GM03348 (cell line): Measurements from ENCODE around the gene FOXP1.

ENCODE experiments used
- DNase-seq: peaks from one replicate; pipeline ENCODE4 v3.0.0; 2012; ENCODE audit warnings: low spot score

Gene FOXP1

DNA sequence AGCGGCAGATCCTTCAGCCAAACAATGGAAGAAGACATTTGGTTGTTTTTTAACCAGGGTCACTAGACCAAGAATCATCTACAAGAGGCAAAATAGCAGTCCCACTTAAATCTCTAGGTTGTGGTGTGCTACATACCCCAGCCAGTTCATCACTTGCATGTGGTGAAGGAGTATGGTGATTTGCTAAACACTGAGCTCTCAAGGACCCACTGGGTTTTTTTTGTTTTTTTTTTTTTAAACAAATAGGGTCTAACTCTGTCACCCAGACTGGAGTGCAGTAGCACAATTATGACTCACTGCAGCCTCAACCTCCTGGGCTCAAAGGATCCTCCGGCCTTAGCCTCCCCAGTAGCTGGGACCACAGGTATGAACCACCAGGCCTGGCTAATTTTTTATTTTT, 508.0 kb downstream of the FOXP1 start:
- no peak for DNase-seq

DNA sequence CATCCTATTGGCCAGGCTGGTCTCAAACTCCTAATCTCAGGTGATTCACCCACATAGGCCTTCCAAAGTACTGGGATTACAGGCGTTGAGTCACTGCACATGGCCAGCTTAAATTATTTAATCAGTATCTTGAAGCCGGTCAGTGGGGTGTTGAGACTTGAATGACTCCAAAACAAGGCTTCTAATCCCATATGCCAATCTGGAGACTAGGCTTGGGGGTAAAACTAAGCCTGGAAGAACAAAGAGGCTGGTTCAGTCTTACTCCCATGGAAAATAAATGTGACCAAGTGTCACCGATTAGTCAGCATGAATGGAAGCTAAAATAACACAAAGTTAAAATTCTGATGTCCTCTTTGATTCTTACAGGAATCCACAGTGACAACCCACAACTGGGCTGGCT, 509.1 kb downstream of the FOXP1 start:
- DNase-seq: no peak

DNA sequence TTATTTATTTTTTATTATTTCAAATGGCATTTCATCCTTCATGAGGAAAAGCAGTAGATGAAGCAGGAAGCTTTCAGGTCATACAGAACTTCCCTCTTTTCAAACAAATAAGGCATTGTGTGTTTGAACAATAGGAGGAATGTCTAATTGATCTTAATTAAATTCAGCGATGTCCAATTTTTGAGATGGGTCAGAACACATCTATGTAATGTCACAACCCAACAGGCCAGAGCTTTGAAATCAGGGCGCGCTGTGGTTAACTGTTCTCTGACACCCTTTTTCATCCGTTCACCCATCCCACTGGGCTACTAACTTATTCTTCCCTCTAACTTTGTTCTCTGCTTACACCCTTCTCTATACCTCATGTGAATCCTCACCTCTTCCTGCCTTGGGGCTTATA, 510.5 kb downstream of the FOXP1 start:
- DNase-seq: no peak

DNA sequence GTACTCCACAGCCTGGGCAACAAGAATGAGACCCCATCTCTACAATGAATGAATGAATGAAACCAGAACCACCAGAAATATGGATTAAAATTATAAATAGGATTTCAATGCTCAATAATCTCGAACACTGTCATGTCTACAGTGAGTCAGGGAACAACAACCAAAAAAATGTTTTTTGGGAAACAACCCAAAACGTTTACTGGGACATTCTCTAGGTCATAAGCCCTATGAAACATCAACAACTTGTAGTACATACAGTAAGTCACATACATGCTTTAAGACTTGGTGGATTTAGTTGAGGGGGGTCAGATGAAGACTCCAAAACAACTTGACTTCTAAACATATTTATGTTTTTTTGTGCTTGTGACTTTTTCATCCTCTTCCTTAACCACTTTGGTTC, 511.2 kb downstream of the FOXP1 start:
- DNase-seq: no peak

DNA sequence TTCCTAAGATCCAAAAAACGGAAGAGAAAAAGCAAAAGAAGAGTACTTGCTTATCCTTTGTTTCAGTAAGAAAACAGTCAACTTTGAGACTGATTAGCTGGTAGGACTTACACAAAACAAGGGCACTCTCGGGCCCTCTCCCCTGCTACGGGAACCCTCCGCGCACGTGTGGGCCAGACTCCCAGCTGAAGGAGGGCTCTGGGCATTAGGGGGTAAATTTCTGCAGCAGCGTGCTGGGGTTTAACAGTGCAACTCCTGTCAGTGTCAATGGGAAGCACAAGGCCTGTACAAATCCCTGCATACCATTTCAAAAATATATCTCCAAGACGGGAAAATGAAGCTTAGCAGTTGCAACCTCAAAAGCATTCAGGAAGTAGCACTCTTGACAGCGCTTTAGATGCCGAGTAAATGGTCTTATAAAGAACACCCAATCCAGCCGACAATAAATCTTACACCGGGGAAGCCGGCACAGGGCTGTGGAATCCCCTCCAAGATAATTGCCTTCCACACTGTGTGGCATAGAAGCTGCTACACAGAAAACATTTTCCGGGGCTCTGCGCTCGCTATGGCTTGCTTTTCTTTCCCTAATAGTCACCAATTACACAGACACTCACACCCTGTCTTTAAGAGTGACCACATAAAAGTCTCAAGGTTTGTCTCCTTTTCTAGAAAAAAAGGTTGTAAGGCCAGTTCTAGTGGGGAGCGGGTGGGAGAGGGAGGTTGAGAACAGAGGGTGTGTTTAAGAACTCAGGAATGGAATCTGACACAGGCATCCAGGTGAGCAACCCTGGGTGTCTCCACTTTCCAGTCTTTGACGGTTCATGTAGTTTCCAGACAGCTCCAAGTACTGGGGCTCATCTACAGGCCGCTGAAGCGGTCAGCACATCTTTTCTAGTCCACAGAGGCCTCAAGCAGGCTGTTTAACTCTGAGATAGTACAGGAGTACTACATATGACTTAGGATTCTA, 512.7 kb downstream of the FOXP1 start:
- no peak for DNase-seq

DNA sequence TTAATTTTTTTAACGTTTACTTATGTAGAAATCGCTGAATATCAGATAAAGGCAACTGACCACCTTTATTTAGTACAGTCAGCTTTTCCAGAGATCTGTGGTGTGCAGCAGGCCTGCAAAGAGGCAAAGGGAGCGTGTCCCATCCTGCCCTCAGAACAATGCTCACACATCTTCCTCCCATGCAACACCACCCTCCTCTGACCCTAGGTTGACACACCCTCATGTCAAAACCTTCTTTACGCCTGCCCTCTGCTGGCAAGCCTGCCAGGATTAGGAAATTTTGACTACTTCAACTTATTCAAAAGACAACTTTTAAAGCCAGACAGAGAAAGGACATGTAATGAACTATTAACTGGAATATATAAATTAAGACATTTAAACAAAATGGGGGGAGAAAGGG, 513.7 kb downstream of the FOXP1 start:
- peak; percentile 54 for DNase-seq

DNA sequence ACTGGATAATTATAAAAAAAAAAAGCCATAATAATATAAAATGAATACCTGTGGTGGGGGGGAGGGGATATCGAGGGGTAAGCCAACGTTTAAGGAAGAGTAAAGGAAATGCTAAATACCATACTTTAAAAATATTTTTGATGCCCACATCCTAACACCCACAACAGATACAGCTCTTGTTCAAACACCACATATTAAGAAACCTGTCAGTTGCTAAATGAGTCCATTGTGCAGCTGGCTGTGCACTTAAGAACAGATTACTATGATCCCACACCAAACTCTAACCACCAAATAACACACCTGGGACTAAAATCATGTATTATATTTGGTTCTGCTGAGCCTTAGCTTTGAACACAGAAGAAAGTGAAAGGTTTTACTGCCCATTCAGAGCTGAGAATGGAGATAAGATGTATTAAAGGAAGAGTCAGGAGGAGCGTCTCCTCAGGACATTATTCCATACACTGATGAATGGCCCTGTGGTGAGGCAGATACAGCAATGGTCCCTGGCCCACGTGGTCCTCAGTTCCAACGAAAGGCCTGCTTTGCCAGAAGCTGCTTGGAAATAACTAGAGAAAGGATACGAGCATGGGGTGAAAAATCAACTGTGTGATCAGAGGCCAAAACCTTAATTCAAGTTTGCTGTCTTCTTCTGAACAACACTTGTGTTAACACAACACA, 515.4 kb downstream of the FOXP1 start:
- no peak for DNase-seq

DNA sequence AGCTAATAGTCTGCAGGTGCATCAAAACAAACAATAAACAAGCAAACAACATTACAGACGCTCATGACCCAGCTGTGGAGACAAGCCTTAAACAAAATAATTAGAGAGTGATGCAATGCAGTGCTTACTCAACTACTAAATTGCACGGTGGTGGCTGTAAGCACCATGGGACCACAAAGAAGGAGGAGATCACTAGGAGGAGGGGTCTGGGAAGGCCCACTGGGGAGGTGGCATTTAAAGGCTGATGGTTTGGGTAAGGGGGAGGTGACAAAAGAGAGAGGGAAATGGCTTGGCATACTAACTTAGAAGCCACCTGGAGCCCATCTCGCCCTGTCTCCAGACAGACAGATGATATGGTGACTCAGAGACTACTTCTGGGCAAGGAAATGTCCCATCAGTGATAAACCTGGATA, 516.7 kb downstream of the FOXP1 start:
- peak; percentile 51 for DNase-seq

DNA sequence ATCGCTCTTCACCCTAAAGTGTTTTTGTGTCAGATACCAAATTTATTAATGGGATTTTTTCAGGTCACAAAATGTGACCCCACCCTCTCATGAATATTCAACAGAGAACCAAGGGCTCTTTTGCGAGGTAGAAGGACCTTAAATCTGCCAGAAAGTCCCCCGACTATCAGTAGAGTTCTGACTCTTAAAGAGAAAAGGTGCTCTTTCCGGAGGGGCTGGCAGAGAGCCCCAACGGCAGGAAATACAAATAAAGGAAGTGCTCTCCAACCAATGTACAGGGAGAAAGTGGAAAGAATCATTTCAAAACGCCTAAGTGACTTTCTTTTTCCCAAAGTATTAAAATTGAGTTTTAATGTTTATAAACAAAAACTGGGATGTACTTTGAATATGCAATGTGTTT, 517.2 kb downstream of the FOXP1 start:
- DNase-seq: no peak

DNA sequence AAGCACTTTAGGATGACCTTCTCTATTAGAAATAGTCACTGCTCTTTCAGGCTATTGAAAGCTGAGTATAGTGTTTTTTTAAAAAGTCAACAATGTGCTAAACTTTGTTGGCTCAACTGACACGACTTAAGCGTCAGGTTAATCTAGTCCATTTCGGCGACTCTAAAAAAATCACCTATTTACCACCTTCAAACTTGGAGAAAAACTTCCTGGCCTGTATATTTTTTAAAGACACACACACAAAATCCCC, 517.8 kb downstream of the FOXP1 start:
- DNase-seq: no peak

DNA sequence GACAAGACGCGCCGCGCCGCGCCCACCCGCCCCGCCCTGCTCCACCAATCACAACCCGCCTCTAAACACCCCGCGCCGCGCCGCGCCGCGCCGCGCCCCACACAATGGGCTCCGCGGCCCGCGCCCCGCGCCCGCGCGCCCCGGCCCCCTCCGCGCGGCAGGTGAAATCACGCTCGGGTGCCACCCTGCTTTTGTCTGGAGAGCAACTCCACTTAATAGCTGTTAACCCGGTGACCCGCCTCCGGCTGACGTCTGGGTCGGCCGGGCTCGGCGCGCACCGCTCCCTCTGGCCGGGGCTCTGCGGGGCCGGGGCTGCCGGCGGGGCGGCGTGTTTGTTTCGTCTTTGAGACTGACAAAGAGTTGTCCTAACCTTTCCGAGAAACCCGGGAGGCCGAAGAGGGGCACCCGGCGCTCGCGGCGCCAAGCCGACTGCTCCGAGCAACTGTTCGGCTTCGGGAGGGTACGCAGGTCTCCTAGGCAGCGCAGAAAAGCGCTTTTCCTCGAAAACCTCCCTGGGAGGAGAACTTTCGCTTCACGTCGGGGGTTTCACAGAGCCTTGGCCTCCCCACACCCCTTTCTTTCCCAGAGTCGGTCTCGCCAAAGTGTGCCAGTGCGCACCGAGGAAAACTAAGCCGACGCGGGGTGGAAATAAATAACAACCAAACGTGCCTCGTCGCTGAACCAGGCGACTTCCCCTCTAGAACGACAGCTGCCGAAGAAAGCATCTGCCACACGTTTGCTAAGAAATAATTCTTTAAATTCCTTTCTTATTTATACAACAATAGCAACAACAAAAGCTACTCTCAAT, 518.4 kb downstream of the FOXP1 start:
- DNase-seq: peak; percentile 89

DNA sequence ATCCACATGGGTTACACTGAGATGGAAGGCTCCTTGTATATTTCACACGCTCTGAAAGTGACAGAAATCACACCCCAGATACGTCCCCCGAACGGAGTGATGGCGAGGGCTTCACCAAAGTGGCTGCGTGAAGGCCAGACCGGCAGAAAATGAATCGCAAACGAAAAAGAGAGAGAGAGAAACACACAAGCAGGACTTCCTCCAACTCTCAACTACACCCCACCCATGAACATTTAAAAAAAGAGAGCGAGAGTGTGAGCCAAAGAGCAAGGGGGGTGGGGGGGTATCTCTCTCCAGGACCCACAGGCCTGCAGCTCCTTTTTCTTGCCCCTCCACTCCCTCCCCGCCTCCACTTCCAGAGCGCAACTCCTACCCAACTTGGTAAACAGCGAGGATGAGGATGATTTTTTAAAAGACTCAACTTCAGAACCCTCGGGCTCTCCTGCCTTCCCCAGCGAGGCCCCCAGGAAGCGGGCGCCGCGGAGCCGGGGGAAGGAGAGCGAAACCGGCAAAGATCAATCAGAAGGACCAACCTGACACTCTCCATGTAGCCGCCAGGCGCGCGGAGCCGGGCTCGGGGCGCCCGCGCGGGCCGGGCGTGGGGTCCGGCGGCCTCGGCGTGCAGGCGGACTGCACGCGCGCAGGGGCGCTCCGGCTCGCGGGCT, 519.1 kb downstream of the FOXP1 start:
- peak; percentile 61 for DNase-seq

DNA sequence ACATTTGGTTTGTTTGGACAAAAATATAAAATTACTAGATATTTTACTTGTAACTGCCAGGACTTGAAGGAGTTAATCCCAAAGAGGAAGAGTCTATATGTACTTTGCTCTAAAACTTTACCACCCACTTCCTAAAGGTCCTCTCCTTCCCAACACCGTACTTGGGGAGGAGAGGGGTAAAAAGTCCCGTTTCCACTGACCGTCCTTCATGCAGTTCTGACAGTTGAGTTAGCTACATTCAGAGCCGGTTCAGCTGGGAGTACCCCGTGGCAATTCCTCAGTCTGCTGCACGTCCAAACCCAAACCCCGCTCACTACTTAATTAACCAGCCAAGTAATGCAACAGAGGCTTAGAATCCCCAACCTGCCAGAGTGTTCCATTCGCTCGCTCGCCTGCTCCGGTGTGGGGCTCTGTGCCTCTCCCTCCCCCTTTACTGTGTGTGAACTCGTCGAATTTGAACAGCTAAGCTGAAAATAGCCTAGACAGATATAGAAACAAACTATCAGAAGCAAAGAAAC, 519.7 kb downstream of the FOXP1 start:
- peak; percentile 32 for DNase-seq

DNA sequence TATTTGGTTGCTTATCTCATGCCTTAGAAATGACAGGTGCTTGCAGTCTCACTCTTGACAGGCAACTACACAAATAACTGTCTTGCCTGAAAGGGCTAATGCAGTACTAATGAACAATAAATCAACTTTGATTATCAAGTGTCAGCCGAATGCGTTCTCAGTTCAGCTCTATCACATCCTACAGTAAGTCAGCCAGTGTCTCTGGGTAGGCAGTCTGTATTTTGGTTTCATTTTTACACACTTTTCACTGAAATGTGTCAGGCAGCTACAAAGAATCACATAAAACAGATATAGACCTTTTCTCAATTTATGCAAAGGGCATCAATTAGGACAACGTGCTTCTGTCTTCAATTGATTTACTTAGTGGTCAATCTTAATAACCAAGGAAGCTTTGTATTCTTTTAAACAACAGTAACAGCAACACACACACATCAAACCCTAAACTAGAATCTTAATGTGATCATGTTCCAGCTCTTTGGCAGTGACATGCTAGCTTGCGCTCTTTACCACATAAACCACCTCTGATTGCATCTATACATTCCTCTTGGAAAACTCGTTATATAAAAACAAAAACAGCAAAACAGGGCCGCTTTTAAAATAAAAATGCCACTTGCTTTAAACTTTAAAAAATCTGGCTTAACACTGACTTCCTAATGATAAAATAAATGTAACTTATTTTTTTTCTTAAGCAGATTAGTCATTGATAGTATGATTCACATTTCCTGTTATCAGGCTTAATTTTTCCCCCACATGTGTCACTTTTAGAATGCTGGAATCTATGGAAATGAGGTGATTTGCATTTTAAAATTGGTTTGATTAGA, 520.4 kb downstream of the FOXP1 start:
- DNase-seq: peak; percentile 23

DNA sequence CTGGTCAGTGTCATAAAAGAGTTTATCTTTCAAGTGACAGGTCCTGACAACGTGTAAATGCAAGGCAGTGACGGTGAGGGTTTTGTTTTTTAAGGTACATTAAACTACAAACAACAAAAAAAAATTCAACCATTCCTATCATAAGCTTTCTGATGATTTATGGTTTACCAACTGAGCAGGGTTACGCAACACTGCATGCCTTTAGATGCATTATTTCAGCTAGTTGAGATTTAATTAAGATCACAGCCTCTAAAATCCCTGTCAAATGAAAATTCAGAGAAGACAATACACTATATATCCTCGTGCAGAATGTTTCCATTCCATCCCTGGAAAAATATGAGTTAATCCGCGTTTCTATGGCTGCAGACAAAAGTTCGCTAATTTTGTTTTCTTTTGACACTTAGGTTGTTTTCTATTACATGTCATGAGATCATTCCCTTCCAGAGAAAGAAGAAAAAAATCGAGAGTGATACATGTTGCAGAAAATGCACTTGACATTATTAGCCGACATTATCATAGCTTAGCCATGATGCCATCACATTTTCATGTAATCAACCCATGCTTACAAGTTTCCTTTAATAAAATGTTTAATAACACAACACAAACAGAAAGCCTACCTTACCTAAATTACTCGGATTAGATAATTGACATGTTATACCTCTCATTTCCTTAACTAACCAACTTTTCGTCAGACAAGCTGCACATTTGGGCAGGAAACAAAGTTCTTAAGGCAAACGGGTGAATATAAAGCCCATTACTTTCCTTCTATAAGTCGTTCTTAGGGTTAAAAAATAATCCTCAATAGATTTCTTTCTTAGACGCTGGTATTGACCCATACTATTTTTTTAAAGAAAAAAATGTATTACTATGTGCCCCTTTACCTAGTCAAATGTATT, 521.2 kb downstream of the FOXP1 start:
- DNase-seq: no peak

DNA sequence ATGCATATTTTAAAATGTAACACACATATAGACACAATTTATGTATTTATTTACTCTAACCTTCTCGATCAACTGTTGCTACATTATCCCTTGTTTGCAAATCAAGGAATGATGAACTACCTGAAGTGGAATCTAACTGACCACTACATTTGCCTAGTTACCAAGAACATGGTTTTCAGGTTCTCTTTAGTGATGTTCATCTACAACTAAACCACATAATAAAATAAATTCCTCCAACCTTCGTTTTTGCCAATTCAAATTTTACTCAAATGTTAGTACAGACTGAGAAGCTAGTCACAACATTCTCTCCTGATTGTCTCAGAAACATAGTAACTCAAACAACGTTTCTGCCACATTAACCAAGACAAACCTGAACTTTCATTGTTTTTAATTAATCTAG, 521.9 kb downstream of the FOXP1 start:
- DNase-seq: no peak

DNA sequence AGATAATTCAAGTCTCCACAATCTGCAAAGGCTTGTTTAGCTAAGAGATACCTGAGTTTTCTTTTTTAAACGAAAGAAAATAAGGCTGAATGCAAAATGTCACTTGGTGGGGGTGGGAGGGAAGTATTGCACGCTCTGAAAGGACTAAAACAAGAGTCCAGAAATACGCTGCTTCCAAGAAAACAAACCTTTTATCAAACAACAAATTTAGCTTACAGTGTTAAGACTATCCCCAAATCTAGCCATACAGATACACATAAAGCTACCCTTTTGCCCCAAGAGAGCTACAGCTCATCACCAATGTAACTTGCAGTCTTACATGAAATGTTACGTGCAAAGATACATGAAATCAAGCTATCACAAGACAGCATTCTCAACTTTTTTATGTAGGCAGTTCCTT, 522.5 kb downstream of the FOXP1 start:
- DNase-seq: no peak

DNA sequence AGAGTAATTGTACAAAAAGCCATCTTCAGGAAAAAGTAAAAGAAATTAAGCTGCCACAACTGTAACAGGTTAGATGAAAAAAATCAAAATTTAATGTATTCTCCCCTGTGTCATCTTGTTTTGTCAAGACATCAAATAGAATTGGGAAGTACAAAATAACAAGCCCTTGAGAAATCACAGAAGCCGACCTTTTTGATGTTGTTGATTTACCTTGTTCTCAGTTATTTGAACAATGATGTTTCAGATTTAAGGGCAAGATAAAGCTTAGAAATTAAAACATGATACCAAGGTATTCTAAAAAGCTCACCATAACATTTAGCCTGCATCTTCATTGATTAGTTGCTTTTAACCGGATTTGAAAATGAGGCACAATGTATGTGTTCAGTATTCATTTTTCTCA, 523.0 kb downstream of the FOXP1 start:
- DNase-seq: no peak

DNA sequence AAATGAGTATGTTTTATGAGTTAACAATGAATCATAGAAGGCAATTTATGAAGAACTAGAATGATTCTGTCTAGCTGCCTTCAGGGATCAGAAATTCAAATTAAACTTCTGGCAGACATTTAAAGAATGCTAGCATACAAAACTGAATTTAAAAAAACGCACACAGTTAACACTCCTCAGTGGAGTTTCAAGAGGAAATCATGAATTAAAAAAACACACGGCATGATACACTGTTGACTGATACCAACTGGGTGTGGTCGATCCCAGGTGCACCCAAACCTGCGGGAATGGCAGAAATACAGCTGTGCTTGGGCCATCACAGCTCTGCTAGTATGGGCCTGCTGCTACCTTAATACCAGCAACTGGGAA, 526.0 kb downstream of the FOXP1 start:
- no peak for DNase-seq

DNA sequence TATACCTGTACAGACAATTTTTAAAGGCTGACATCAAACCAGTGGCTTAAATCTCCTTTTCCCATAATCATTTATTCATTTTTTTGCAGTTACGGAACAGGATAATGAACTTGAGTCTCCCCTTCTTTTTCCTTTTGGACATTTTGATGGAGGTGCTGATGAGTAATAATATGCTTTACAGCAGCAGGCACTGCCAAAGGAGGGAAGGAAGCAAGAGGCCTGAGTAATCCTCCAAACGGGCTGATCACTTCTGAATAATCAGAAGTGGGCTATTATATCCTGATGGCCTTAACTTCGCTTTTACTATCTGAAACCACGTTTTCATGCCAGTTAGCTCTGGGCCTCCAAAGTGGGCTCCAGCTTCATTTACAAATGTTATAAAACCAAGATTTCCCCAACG, 527.2 kb downstream of the FOXP1 start:
- DNase-seq: peak; percentile 53
